Muscle layer of colon (tissue), 2 donors: ENCODE data around the gene MDM2.
"Not testable (repeated sequence)": the region's sequence is repeated elsewhere in the genome, so short reads cannot be mapped to it uniquely, and the experiment has no call there.

ENCODE experiments used
- H3K27ac ChIP-seq: one replicate; pipeline ENCODE4 v1.7.0; 2013; ENCODE audit warnings: low read depth, mild to moderate bottlenecking, low read length, moderate library complexity
- H3K27me3 ChIP-seq, 2 donors: one replicate each; pipeline ENCODE4 v1.7.0; 2013; ENCODE audit warnings: low read length in 2 of 2, mild to moderate bottlenecking in 2 of 2; ENCODE audit not compliant: insufficient read depth in 2 of 2, control insufficient read depth in 1 of 2
- H3K36me3 ChIP-seq: one replicate; pipeline ENCODE4 v1.7.0; 2013; ENCODE audit warnings: mild to moderate bottlenecking, low read length; ENCODE audit not compliant: insufficient read depth
- H3K4me1 ChIP-seq: one replicate; pipeline ENCODE4 v1.7.0; 2013; ENCODE audit warnings: mild to moderate bottlenecking, low read length; ENCODE audit not compliant: insufficient read depth
- H3K4me3 ChIP-seq, 2 donors: one replicate each; pipeline ENCODE4 v1.7.0; 2013; ENCODE audit warnings: low read length in 2 of 2, low read depth in 1 of 2, mild to moderate bottlenecking in 1 of 2, moderate library complexity in 1 of 2
- H3K9ac ChIP-seq: one replicate; pipeline ENCODE4 v1.7.0; 2013; ENCODE audit warnings: low read length
- H3K9me3 ChIP-seq: one replicate; pipeline ENCODE4 v1.7.0; 2013; ENCODE audit warnings: mild to moderate bottlenecking, low read length
- donor health status: abdominal sarcoma.
- donor health status: Adenocarcinoma of cecum.

MDM2 gene

GRCh38 chr12:68809190-68810026, 1.4 kb downstream of the MDM2 start:
- Histone ChIP-seq H3K9me3 (no peaks in the 10 kb centered on the region), H3K4me3 (peak overlapping the region; percentile 79 to 98), H3K36me3 (peaks cover 23% of the 10 kb centered on the region), H3K4me1 (peaks cover 25% of the 10 kb centered on the region), H3K27me3 (no peaks in the 10 kb centered on the region), H3K27ac (peak overlapping the region; percentile 96), H3K9ac (peak overlapping the region; percentile 90)

GRCh38 chr12:68810027-68810389, 2.0 kb downstream of the MDM2 start:
- not testable (repeated sequence) for H3K9ac ChIP-seq
- peaks cover 29% of the 10 kb centered on the region for H3K36me3 ChIP-seq

GRCh38 chr12:68811573-68811972, 3.6 kb downstream of the MDM2 start:
- H3K4me3 ChIP-seq, H3K9me3 ChIP-seq, H3K27me3 ChIP-seq, H3K27ac ChIP-seq, H3K9ac ChIP-seq: not testable (repeated sequence)
- Histone ChIP-seq H3K36me3 (peaks cover 31% of the 10 kb centered on the region), H3K4me1 (peaks cover 25% of the 10 kb centered on the region)

More at GRCh38 chr12:68810027-68810389, 2.0 kb downstream of the MDM2 start:
- not testable (repeated sequence) for H3K27me3 ChIP-seq, H3K9me3 ChIP-seq, H3K27ac ChIP-seq
- H3K4me1 ChIP-seq, result peaks cover 25% of the 10 kb centered on the region
- H3K4me3 ChIP-seq, result peak overlapping the region in 1 of 2 donors; percentile 98

- no peaks in the 10 kb centered on the region for H3K9me3 ChIP-seq
- H3K36me3 ChIP-seq, result peaks cover 40% of the 10 kb centered on the region
- no peak overlapping the region for H3K27ac ChIP-seq
- peaks cover 25% of the 10 kb centered on the region for H3K4me1 ChIP-seq
- no peaks in the 10 kb centered on the region for H3K27me3 ChIP-seq
- H3K9ac ChIP-seq, result no peak overlapping the region
- peak overlapping the region in 1 of 2 donors; percentile 39 for H3K4me3 ChIP-seq
Observed at GRCh38 chr12:68812553-68813241, 4.7 kb downstream of the MDM2 start.

- Histone ChIP-seq H3K9me3 (no peaks in the 10 kb centered on the region), H3K9ac (no peak overlapping the region), H3K4me1 (peaks cover 25% of the 10 kb centered on the region), H3K4me3 (peak overlapping the region in 1 of 2 donors; percentile 39), H3K36me3 (peaks cover 40% of the 10 kb centered on the region), H3K27me3 (no peaks in the 10 kb centered on the region), H3K27ac (no peak overlapping the region)
Observed at GRCh38 chr12:68813242-68813593, 5.2 kb downstream of the MDM2 start.

GRCh38 chr12:68814490-68815231, 6.7 kb downstream of the MDM2 start:
- peaks cover 16% of the 10 kb centered on the region for H3K4me1 ChIP-seq
- no peaks in the 10 kb centered on the region for H3K9me3 ChIP-seq
- H3K27ac ChIP-seq, result no peak overlapping the region
- no peak overlapping the region for H3K4me3 ChIP-seq
- H3K9ac ChIP-seq, result no peak overlapping the region
- H3K36me3 ChIP-seq, result peaks cover 49% of the 10 kb centered on the region
- H3K27me3 ChIP-seq, result no peaks in the 10 kb centered on the region

- Histone ChIP-seq H3K36me3 (peaks cover 50% of the 10 kb centered on the region), H3K27ac (no peak overlapping the region), H3K9me3 (no peaks in the 10 kb centered on the region), H3K4me1 (peaks cover 16% of the 10 kb centered on the region), H3K9ac (no peak overlapping the region), H3K4me3 (no peak overlapping the region), H3K27me3 (no peaks in the 10 kb centered on the region)
Observed at GRCh38 chr12:68815232-68815927, 7.4 kb downstream of the MDM2 start.

GRCh38 chr12:68815928-68816800, 8.2 kb downstream of the MDM2 start:
- no peak overlapping the region for H3K27ac ChIP-seq
- H3K27me3 ChIP-seq, result no peaks in the 10 kb centered on the region
- no peak overlapping the region for H3K9ac ChIP-seq
- H3K36me3 ChIP-seq, result peaks cover 53% of the 10 kb centered on the region
- peaks cover 16% of the 10 kb centered on the region for H3K4me1 ChIP-seq
- no peaks in the 10 kb centered on the region for H3K9me3 ChIP-seq
- no peak overlapping the region for H3K4me3 ChIP-seq

- H3K4me3 ChIP-seq, H3K27ac ChIP-seq, H3K9ac ChIP-seq, H3K4me1 ChIP-seq, H3K9me3 ChIP-seq, H3K27me3 ChIP-seq: not testable (repeated sequence)
- H3K36me3 ChIP-seq, result peaks cover 59% of the 10 kb centered on the region
Observed at GRCh38 chr12:68819481-68819880, 11.5 kb downstream of the MDM2 start.

GRCh38 chr12:68821357-68822188, 13.6 kb downstream of the MDM2 start:
- H3K4me3 ChIP-seq, result no peak overlapping the region
- no peaks in the 10 kb centered on the region for H3K4me1 ChIP-seq
- peaks cover 69% of the 10 kb centered on the region for H3K36me3 ChIP-seq
- H3K27ac ChIP-seq, result no peak overlapping the region
- H3K27me3 ChIP-seq, result no peaks in the 10 kb centered on the region
- no peak overlapping the region for H3K9ac ChIP-seq
- H3K9me3 ChIP-seq, result no peaks in the 10 kb centered on the region
